HG03469 (cell line): ENCODE measurements around the gene CDC42EP5.

Experiments
- ATAC-seq: cut with Tn5 transposase; IDR thresholded peaks from one replicate; pipeline ENCODE4 v1.9.1; 2021; ENCODE audit warnings: mild to moderate bottlenecking, moderate library complexity, moderate number of reproducible peaks; ENCODE audit not compliant: unreplicated experiment

The CDC42EP5 gene

GRCh38 chr19:54462655-54463530, 10.2 kb downstream of the CDC42EP5 start:
- ATAC-seq, result peak; percentile 11

GRCh38 chr19:54462047-54462654, 10.9 kb downstream of the CDC42EP5 start:
- ATAC-seq, result no peak

GRCh38 chr19:54461613-54462012, 11.5 kb downstream of the CDC42EP5 start:
- ATAC-seq, result no peak

DNA sequence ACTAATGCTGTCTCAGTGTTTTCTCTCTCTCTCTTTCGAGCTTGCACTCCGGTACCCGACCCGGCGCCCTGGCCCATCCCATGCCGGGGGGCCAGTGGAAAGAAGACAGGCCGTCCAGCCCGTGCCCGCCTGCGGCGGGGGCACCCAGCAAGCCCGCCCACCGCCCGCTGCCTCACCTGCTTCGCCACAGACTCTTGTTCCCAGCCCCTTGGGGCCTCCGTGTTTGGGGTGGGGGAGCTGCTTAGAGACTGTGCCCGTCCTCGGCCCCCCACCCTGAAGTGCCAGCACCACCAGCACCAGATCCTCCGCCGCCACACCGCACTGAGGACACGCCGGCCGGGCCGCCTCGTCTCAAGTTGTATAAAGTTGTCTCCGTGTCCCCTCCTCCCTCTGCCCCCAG, 11.9 kb downstream of the CDC42EP5 start:
- no peak for ATAC-seq

DNA sequence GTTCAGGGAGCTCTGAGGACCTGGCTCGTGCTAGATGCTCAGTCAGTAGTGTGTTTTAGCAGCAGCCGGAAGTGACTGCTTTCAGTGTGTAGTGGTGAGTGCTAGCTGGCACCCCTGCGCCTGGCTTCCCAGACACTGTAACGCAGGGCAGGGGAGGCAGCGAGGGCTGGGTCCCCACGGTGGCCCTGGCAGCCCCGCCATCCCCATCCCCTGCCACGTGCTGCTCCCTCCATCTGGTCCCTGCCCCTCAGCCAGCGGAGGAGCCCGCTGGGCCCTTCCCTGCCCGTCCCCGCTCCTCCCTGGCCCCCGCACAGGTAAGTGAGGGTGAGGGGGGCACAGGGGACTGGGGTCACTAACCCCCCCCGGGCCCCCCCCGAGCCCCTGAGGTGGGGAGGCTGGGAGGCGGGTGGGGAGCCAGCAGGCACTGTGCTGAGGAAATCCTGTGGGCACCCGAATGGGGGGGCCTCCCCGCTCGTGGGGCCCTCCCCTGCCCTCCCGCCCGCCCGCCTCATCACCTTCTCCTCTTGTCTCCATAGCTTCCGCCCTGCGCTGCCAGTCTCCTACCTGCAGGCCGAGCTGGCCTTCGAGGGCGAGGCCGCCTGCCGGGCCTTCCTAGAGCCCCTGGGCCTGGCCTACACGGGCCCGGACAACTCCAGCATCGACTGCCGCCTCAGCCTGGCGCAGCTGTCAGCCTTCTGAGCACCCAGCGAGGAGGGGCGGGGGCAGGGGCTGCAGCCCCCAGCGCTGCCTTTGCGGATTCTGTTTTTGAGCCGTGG, 12.7 kb downstream of the CDC42EP5 start:
- ATAC-seq, result no peak

GRCh38 chr19:54459282-54460229, 13.5 kb downstream of the CDC42EP5 start:
- no peak for ATAC-seq

- no peak for ATAC-seq
Observed at GRCh38 chr19:54458648-54459281, 14.3 kb downstream of the CDC42EP5 start.

- ATAC-seq, result no peak
Observed at GRCh38 chr19:54457773-54458647, 15.1 kb downstream of the CDC42EP5 start.

GRCh38 chr19:54456423-54457373, 16.4 kb downstream of the CDC42EP5 start:
- ATAC-seq, result no peak

DNA sequence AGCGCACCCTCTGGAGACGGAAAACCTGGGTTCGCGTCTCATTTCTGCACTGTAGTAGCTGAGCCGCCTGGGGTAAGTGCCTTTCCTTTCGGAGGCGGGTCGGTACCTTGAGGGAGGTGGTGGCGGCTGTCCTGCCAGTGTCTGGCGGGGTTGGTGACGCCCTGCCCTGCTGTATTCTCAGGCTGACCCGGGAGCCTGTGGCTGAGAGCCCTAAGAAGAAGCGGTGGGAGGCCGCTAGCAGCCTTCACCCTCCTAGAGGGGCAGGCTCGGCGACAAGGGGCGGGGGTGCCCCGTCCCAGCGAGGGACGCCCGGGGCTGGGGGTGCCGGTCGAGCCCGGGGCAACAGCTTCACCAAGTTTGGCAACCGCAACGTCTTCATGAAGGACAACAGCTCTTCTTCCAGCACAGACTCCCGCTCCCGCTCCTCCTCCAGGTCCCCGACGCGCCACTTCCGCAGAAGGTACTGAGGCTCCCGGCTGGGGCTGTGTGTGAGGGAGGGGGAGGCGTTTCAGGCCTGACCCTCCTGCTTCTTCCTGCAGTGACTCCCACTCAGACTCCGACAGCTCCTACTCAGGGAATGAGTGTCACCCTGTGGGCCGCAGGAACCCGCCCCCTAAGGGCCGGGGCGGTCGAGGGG, 17.2 kb downstream of the CDC42EP5 start:
- ATAC-seq, result no peak

GRCh38 chr19:54454781-54455675, 18.1 kb downstream of the CDC42EP5 start:
- no peak for ATAC-seq

DNA sequence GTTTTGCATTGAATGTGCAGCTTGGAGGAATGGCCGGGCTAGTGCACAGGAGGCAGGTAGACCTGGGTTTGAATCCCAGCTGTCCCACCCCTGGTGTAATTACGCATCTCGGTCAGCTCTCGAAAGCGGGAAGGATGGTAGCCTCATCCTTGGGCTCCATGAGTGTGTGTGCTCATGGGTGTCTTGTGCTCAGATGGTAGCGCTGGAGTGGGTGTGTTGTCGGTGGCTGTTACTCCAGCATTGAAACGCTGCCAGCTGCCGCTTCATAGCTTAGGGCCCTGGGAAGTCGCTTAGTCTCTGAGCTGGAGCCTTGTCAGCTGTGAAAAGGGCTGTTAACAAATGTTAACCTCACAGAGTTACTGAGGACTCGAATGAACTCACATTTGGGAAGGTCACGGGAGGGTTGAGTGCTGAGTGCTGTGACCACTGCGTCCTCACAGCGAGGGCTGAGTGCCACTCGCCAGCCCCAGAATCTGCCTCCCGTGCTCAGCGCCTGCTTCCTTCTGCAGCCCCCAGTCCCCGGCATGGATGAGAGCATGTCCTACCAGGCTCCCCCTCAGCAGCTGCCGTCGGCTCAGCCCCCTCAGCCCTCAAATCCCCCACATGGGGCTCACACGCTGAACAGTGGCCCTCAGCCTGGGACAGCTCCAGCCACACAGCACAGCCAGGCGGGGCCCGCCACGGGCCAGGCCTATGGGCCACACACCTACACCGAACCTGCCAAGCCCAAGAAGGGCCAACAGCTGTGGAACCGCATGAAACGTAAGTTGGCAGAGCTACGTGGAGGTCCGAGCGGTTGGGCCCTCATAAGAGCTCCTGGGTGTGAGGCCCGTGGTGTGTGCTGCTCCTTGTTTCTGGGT, 18.9 kb downstream of the CDC42EP5 start:
- ATAC-seq, result no peak

- no peak for ATAC-seq
Observed at GRCh38 chr19:54452626-54453025, 20.5 kb downstream of the CDC42EP5 start.

DNA sequence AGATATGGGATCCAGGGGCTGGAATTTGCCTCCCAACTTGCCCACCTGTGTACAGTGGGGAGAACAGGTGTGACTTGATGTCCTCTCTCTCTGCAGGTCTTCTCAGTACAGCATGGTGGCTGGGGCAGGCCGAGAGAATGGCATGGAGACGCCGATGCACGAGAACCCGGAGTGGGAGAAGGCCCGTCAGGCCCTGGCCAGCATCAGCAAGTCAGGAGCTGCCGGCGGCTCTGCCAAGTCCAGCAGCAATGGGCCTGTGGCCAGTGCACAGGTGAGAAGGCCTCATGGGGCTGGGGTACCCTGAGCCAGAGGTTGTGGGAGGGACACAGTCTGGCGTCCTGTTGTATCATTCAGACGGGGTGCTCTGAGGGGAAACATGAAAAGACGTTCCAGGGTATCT, 21.1 kb downstream of the CDC42EP5 start:
- no peak for ATAC-seq

DNA sequence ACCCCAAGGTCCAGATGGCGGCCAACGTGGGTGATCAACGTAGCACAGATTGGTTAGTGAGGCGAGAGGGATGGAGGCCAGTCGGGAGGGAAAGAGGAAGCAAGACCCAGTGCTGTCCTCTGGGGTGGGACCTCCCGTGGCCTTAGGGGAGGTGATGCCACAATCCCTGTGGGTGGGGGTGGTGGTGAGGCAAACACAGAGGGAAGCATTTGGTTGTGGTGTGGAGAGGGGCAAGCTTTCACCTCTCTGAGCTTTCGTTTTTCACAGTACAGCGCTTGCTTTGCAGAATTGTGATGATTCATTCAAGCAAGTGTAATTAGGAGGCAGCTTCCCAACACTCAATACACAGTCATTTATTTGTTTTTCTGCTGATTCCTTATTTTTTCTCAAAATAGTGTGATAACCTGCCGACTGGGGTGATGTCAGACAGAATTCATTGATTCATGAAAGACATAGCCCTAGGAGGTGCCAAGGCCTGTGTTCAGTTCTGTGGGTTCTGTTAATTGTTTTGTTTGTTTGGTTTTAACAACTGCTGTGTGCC, 21.7 kb downstream of the CDC42EP5 start:
- no peak for ATAC-seq
